ENCODE results near the gene TECPR1. TPM values are rescaled to one million over a fixed set of nuclear protein-coding genes. Genes with fewer than 3 reads are reported as not detected.

Gene TECPR1
- total RNA-seq, 4 donors from 2014 or later, result 8.1 to 18.4 (median 14.2) TPM

DNA sequence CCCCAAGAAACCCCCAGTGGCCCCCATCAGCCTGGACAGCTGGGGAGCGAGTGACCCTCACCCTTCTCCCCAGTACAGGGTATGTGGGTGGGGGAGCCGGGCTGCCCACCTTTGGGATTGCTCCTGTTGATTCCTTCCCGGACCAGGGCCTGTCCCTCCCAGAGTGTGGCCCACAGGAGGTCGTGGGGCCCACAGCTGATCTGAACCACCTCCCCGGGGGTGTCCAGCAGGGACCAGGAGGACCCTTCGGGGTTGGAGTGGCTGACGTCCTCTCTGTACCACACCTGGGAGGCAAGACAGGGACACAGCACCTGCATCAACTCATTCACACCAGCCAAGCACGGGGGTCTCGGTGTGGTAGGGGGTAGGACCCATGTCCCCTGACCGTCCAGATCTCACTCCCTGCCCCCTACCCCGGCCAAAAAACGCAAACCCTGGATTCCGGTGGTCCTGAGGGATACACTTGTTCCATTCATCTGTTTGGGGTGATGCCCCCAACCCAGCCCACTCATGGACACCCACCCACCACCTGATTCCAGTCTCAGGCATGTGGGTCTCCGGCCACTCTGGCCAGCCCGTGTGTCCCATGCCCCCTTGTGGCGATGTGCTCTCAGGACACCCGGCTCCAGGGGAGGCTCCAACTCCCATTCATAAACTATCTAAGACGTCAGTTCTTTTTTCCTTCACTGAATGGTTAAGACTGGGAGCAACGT lies 10.9 kb downstream of the TECPR1 start:
- TF ChIP-seq POLR2A (IDR thresholded peaks at IDR 0.05), result no peak
- TF ChIP-seq, protein P1, sequence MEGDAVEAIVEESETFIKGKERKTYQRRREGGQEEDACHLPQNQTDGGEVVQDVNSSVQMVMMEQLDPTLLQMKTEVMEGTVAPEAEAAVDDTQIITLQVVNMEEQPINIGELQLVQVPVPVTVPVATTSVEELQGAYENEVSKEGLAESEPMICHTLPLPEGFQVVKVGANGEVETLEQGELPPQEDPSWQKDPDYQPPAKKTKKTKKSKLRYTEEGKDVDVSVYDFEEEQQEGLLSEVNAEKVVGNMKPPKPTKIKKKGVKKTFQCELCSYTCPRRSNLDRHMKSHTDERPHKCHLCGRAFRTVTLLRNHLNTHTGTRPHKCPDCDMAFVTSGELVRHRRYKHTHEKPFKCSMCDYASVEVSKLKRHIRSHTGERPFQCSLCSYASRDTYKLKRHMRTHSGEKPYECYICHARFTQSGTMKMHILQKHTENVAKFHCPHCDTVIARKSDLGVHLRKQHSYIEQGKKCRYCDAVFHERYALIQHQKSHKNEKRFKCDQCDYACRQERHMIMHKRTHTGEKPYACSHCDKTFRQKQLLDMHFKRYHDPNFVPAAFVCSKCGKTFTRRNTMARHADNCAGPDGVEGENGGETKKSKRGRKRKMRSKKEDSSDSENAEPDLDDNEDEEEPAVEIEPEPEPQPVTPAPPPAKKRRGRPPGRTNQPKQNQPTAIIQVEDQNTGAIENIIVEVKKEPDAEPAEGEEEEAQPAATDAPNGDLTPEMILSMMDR (IDR thresholded peaks at IDR 0.05), result no peak
- no peak overlapping the region for H3K4me3 ChIP-seq (ENCODE audit: low read depth, poor library complexity, severe bottlenecking)
- no peak for DNase-seq (ENCODE audit: low spot score in 2 of 2)
- WGBS, 2 donors, result 78 to 82% methylated on average over 16 to 19 of the region's 19 CpGs
- intact Hi-C loops (cut with DNase I; ENCODE audit: low total_unique reads), result no loop called here

DNA sequence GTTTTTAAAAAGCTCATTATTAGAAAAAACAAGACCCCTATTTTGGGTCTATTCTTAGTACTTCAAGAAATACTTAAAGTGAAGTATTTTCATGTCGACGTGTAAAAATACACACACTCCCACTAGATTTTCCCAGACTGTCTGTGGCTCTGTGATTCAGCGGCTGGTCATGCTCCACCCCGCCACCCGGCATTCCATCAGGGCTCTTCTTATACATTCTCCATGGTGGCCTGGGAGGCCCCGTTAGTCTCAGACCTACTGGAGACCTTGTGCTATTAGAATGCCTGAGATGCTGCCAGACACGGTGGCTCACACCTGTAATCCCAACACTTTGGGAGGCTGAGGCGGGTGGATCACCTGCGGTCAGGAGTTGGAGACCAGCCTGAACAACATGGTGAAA lies 13.1 kb downstream of the TECPR1 start:
- 97% methylated on average over 9 of the region's 9 CpGs for WGBS, 2 donors
- DNase-seq (ENCODE audit: low spot score in 2 of 2), result no peak
- no peak overlapping the region for H3K4me3 ChIP-seq (ENCODE audit: low read depth, poor library complexity, severe bottlenecking)
- no peak for TF ChIP-seq POLR2A (IDR thresholded peaks at IDR 0.05)
- TF ChIP-seq, protein P1 (IDR thresholded peaks at IDR 0.05), result no peak
- intact Hi-C loops (cut with DNase I; ENCODE audit: low total_unique reads), result no loop called here

DNA sequence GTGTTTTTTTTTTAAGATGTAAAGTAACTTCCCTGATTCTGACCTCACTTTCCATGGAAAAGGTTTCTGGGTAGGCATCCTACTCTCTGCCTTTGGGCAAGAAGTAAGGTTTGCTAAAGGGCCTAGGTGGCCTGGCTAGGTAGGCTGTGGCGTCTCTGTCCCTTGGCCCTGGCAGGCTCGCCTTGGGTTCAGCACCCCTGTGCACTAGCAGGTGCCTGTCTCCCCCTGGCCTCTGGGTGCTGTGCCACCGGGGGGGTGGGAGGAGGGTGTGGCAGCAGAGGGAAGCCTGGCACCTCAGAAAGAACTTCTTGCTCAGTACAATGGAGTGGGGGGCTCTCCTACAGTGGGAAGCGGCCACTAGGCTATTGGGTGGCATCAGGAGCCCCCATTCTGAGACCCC lies 14.0 kb downstream of the TECPR1 start:
- no peak for TF ChIP-seq POLR2A (IDR thresholded peaks at IDR 0.05)
- TF ChIP-seq, protein P1 (IDR thresholded peaks at IDR 0.05), result no peak
- intact Hi-C loops (cut with DNase I; ENCODE audit: low total_unique reads), result no loop called here
- H3K4me3 ChIP-seq (ENCODE audit: low read depth, poor library complexity, severe bottlenecking), result no peak overlapping the region
- WGBS, 2 donors, result 89 to 97% methylated on average over 4 of the region's 4 CpGs
- no peak for DNase-seq (ENCODE audit: low spot score in 2 of 2)

DNA sequence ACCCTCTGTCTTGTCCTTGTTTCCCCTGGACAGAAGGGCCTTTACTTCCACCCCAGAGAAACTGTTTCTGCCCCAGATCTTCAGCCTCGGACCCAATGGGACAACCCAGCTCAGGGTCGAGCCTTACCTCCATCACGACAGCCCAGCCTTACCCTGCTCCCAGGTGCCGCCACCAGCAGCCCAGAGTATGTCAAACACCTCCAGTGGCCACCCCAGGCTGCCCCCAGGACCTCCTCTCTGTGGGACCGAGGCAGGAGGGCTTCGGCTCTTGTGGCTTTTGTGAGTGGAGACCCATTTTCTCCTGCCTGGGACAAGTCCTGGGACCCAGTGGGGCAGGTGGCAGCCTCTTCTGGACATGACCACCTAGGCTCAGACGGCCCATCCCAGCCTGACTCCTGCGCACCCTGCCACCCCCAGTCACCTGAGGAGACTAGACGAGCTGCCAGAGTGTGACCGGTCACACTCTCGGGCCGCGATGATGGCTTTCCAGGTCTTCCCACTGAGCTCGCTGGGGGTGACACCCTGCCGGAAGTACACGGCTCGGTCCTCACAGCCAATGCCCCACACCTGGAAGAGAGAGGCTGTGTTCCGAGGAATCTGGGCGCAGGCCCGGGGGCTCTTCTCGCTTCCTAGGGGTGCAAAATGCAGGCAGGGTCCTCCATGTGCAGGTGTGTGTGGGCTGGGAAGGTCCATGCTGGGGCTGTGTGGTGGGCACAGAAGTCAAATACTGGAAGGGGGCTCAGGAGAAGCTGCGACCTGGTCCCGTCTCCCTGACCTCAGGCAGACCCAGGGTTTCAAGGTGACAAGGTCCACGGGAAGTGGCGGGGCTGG lies 15.5 kb downstream of the TECPR1 start:
- 91 to 96% methylated on average over 25 of the region's 25 CpGs for WGBS, 2 donors
- intact Hi-C loops (cut with DNase I; ENCODE audit: low total_unique reads), result no loop called here
- TF ChIP-seq, protein P1 (IDR thresholded peaks at IDR 0.05), result no peak
- no peak for TF ChIP-seq POLR2A (IDR thresholded peaks at IDR 0.05)
- no peak for DNase-seq (ENCODE audit: low spot score in 2 of 2)
- H3K4me3 ChIP-seq (ENCODE audit: low read depth, poor library complexity, severe bottlenecking), result no peak overlapping the region

DNA sequence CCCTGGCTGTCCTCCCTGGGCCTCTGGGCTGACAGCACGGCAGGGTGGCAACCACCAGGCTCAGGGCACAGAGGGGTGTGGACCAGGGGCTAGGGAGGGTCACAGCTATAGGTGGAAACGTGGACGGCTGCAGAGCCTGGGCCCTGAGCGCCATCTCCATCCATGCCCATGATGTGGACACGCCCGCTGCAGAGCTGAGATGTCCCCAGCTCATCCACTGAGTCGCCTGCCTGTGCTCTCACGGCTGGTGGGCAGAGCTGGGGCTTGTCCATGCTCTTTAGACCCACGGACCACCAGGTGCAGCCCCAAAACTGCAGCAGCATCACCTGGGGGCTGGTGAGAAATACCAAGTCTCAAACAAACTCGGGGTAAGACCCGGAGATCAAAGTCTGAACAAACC lies 16.1 kb downstream of the TECPR1 start:
- intact Hi-C loops (cut with DNase I; ENCODE audit: low total_unique reads), result no loop called here

More for the DNA sequence above, 16.1 kb downstream of the TECPR1 start:
- 88 to 90% methylated on average over 10 to 11 of the region's 11 CpGs for WGBS, 2 donors
- H3K4me3 ChIP-seq (ENCODE audit: low read depth, poor library complexity, severe bottlenecking), result no peak overlapping the region
- DNase-seq (ENCODE audit: low spot score in 2 of 2), result no peak
- no peak for TF ChIP-seq POLR2A (IDR thresholded peaks at IDR 0.05)
- TF ChIP-seq, protein P1 (IDR thresholded peaks at IDR 0.05), result no peak

All from lower leg skin (tissue), 4 donors.